Measurements from ENCODE around the gene C1QL4. TPM values are rescaled to one million over a fixed set of nuclear protein-coding genes. Genes with fewer than 3 reads are reported as not detected.

The C1QL4 gene
- total and polyA plus RNA-seq, 2 of the 8 experiments (the other 6 are each of a cell fraction or from before 2014, with no cell fraction given): 0.28 to 0.63 TPM

GRCh38 chr12:49347311-49348193 is 10.6 kb upstream of the C1QL4 start:
- Histone ChIP-seq H3K23ac (ENCODE audit: insufficient read length) (no peak overlapping the region), H2BK12ac (ENCODE audit: low read depth, low read length) (0 out of 2 replicates have a peak overlapping the region, but pooled peaks have one; percentile 52), H2BK20ac (ENCODE audit: low read length) (no peak overlapping the region), H3K14ac (ENCODE audit: insufficient read length) (no peak overlapping the region), H3K79me1 (ENCODE audit: low read depth, low read length) (no peaks in the 10 kb centered on the region), H3K56ac (replicated peaks; ENCODE audit: insufficient read length, low read depth, low read length) (no peak overlapping the region), H2AFZ (ENCODE audit: low read length) (0 out of 2 replicates have a peak overlapping the region, but pooled peaks have one; percentile 29), H2BK120ac (replicated peaks; ENCODE audit: low read depth, low read length) (no peak overlapping the region), H4K8ac (ENCODE audit: extremely low read depth, insufficient read depth, low read length) (no peak overlapping the region), H4K20me1 (replicated peaks in 1 of 2; ENCODE audit: control insufficient read depth in 1 of 2, insufficient read depth in 2 of 2, low read length in 2 of 2) (peaks cover 10 to 18% of the 10 kb centered on the region in 2 experiments), H2BK5ac (ENCODE audit: low read depth, low read length) (no peak overlapping the region), H3K4me3 (ENCODE audit: extremely low read depth in 1 of 4, insufficient read depth in 2 of 4, low read depth in 3 of 4, low read length in 4 of 4) (peak overlapping the region in 3 of 4 experiments; percentile 37 to 69 (median 38); a peak in 6 of 8 replicates), H2AK5ac (ENCODE audit: low read depth, low read length) (no peak overlapping the region), H3K4me2 (ENCODE audit: insufficient read depth in 1 of 2, low read depth in 2 of 2, low read length in 2 of 2) (peak overlapping the region; percentile 45 to 80), H4K5ac (ENCODE audit: insufficient read length, low read depth, low read length) (no peak overlapping the region), H3K18ac (ENCODE audit: extremely low read depth, low read length) (peak overlapping the region; percentile 32; the same call in 1 of the 2 replicates), H3K4me1 (replicated peaks in 1 of 4; ENCODE audit: control insufficient read depth in 3 of 4, insufficient read depth in 4 of 4, low read length in 3 of 4) (peaks cover 4 to 22% (median 15%) of the 10 kb centered on the region in 4 experiments), H3K79me2 (ENCODE audit: control insufficient read depth in 1 of 2, insufficient read depth in 2 of 2, low read length in 2 of 2) (no peaks in the 10 kb centered on the region), H3K9ac (replicated peaks in 1 of 4; ENCODE audit: extremely low read depth in 1 of 4, low read depth in 3 of 4, low read length in 3 of 4) (no peak overlapping the region), H2BK15ac (ENCODE audit: low read length) (no peak overlapping the region), H3K23me2 (ENCODE audit: low read depth, low read length) (peaks cover 9% of the 10 kb centered on the region), H3K4ac (replicated peaks; ENCODE audit: insufficient read length, low read depth, low read length) (no peak overlapping the region), H3K27me3 (replicated peaks in 1 of 4; ENCODE audit: control insufficient read depth in 3 of 4, extremely low read depth in 1 of 4, insufficient read depth in 3 of 4, low read length in 3 of 4) (peaks cover 49 to 73% (median 70%) of the 10 kb centered on the region in 4 experiments), H3K9me3 (ENCODE audit: insufficient read depth in 2 of 2, low read depth in 1 of 2, low read length in 1 of 2) (no peaks in the 10 kb centered on the region), H3K27ac (ENCODE audit: low read depth, low read length) (no peak overlapping the region), H3K36me3 (ENCODE audit: control insufficient read depth in 2 of 4, insufficient read depth in 4 of 4, low read length in 3 of 4) (no peaks in the 10 kb centered on the region; a peak in 1 of 8 replicates), H4K91ac (replicated peaks; ENCODE audit: insufficient read length, low read length) (no peak overlapping the region)
- WGBS, 2 experiments (ENCODE audit: extremely low coverage in 1 of 2, insufficient coverage in 1 of 2, insufficient read length in 1 of 2, insufficient replicate concordance in 2 of 2, low coverage in 1 of 2, low lambda C conversion rate in 2 of 2, missing lambda C conversion rate in 1 of 2): 10% methylated on average over 32 of the region's 37 CpGs; no CpG with 5 or more reads in 1 of the 2 experiments
- ChIA-PET POLR2A (ENCODE audit: partially characterized antibody) (interaction anchor here (0.7 to 3.1 kb wide), 11 partner anchors 11 to 207 kb away, joined by 3 to 32 read pairs (median 5); partner anchors contain the start of genes C1QL4, PRPH, SPATS2 and TROAP), CTCF (ENCODE audit: partially characterized antibody) (interaction anchor here (0.5 to 26.7 kb wide), 47 partner anchors 8 to 722 kb away, joined by 3 to 538 read pairs (median 5); partner anchors contain the start of genes C1QL4, PRPH, SPATS2 and TROAP)
- DNase-seq (ENCODE audit: low read depth in 1 of 2, low spot score in 2 of 2) (peak in 1 of 2 experiments; percentile 98), FAIRE-seq (peak; percentile 66)
- TF ChIP-seq TCF12 (IDR thresholded peaks at IDR 0.05; ENCODE audit: low read depth, low read length) (no peak), JUN (IDR thresholded peaks at IDR 0.05; ENCODE audit: low read depth, low read length) (no peak), SUZ12 (IDR thresholded peaks at IDR 0.05; ENCODE audit: low read length) (peak; percentile 58; the same call in 1 of the 2 replicates), ATF2 (IDR thresholded peaks at IDR 0.05; ENCODE audit: low read length) (no peak), PHF8 (conservative IDR thresholded peaks at IDR 0.05; ENCODE audit: low read depth, low read length) (no peak), CHD1 (IDR thresholded peaks at IDR 0.05; ENCODE audit: low read depth, low read length) (no peak)

Measured in H1 (cell line).